ENCODE results near the gene HBE1.

HBE1 gene

GRCh38 chr11:5284637-5285036 is 14.9 kb upstream of the HBE1 start:
- H3K4me1 ChIP-seq (ENCODE audit: control insufficient read depth, insufficient read depth, low read length): peaks cover 5% of the 10 kb centered on the region

GRCh38 chr11:5283882-5284281 is 14.1 kb upstream of the HBE1 start:
- Histone ChIP-seq H3K27ac (ENCODE audit: low read depth, low read length) (no peak overlapping the region), H3K9ac (ENCODE audit: low read length) (no peak overlapping the region), H3K36me3 (ENCODE audit: control insufficient read depth, insufficient read depth, low read length) (no peaks in the 10 kb centered on the region), H3K4me1 (ENCODE audit: control insufficient read depth, insufficient read depth, low read length) (peaks cover 5% of the 10 kb centered on the region), H3K9me3 (ENCODE audit: control insufficient read depth, insufficient read depth, low read depth, low read length) (no peaks in the 10 kb centered on the region), H3K27me3 (ENCODE audit: control insufficient read depth, insufficient read depth, low read length) (no peaks in the 10 kb centered on the region), H3K4me3 (ENCODE audit: low read depth, low read length) (no peak overlapping the region)

More at GRCh38 chr11:5284637-5285036, 14.9 kb upstream of the HBE1 start:
- Histone ChIP-seq H3K4me3 (ENCODE audit: low read depth, low read length) (no peak overlapping the region), H3K9me3 (ENCODE audit: control insufficient read depth, insufficient read depth, low read depth, low read length) (no peaks in the 10 kb centered on the region), H3K27me3 (ENCODE audit: control insufficient read depth, insufficient read depth, low read length) (no peaks in the 10 kb centered on the region), H3K36me3 (ENCODE audit: control insufficient read depth, insufficient read depth, low read length) (no peaks in the 10 kb centered on the region), H3K27ac (ENCODE audit: low read depth, low read length) (no peak overlapping the region), H3K9ac (ENCODE audit: low read length) (no peak overlapping the region)

DNA sequence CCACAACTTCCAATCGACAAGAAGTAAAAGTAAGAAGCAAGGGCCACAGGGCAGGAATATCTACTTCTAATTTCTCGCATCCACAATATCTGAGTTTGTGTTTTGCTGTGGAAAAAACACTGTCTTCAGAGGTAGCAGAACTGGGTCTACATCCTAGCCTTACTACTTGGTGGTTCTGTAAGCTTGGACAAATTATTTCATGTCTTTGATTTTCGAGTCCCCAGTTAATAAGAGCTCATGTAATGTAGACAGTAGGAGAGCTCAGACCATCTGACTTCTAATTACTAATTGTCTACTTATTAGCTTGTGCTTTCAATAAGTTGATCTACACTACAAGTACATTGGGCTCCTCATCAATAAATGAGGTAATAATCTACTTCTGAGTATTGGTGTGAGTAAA is 13.3 kb upstream of the HBE1 start:
- Histone ChIP-seq H3K4me3 (ENCODE audit: low read depth, low read length) (no peak overlapping the region), H3K27me3 (ENCODE audit: control insufficient read depth, insufficient read depth, low read length) (no peaks in the 10 kb centered on the region), H3K9ac (ENCODE audit: low read length) (no peak overlapping the region), H3K36me3 (ENCODE audit: control insufficient read depth, insufficient read depth, low read length) (no peaks in the 10 kb centered on the region), H3K9me3 (ENCODE audit: control insufficient read depth, insufficient read depth, low read depth, low read length) (no peaks in the 10 kb centered on the region), H3K4me1 (ENCODE audit: control insufficient read depth, insufficient read depth, low read length) (peaks cover 5% of the 10 kb centered on the region), H3K27ac (ENCODE audit: low read depth, low read length) (no peak overlapping the region)

DNA sequence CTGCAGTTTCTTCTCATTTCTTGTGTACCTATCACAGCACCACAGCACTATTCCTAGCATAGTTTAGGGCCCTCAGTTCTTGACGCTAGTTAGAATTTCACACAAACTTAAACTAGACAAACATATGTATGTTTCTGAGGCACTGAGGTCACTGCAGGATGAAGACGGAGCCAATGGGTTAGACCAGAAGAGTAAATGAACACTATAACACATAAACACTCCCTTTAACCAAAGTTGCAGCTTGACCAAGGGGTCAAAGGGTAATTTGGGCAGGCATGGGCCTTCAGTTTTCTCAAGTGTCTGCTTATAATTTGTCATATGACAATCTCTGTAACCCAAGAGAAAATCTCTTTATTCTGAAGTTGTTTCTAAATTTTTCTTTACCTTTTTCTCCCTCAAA is 12.9 kb upstream of the HBE1 start:
- H3K9ac ChIP-seq (ENCODE audit: low read length): no peak overlapping the region
- H3K27me3 ChIP-seq (ENCODE audit: control insufficient read depth, insufficient read depth, low read length): no peaks in the 10 kb centered on the region
- no peaks in the 10 kb centered on the region for H3K36me3 ChIP-seq (ENCODE audit: control insufficient read depth, insufficient read depth, low read length)
- H3K4me1 ChIP-seq (ENCODE audit: control insufficient read depth, insufficient read depth, low read length): peaks cover 5% of the 10 kb centered on the region
- H3K4me3 ChIP-seq (ENCODE audit: low read depth, low read length): no peak overlapping the region
- H3K27ac ChIP-seq (ENCODE audit: low read depth, low read length): no peak overlapping the region
- H3K9me3 ChIP-seq (ENCODE audit: control insufficient read depth, insufficient read depth, low read depth, low read length): no peaks in the 10 kb centered on the region

DNA sequence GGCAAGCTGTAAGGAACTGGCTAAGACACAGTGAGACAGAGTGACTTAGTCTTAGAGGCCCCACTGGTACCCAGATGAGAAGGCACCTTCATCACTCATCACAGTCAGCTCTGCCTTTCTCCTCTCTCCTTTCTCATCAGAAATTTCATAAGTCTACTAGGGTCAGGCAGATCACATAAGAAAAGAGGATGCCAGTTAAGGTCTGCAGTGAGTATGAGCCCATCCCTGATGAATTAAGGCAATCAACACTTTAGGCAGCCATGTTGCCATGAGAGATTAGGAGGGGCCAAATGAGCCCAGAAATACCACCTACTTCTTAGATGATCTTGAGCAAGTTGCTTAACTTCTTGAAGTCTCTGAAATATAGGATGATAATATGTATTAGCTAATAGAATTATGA is 11.9 kb upstream of the HBE1 start:
- Histone ChIP-seq H3K9me3 (ENCODE audit: control insufficient read depth, insufficient read depth, low read depth, low read length) (no peaks in the 10 kb centered on the region), H3K27me3 (ENCODE audit: control insufficient read depth, insufficient read depth, low read length) (no peaks in the 10 kb centered on the region), H3K27ac (ENCODE audit: low read depth, low read length) (no peak overlapping the region), H3K4me1 (ENCODE audit: control insufficient read depth, insufficient read depth, low read length) (peaks cover 5% of the 10 kb centered on the region), H3K36me3 (ENCODE audit: control insufficient read depth, insufficient read depth, low read length) (no peaks in the 10 kb centered on the region), H3K9ac (ENCODE audit: low read length) (no peak overlapping the region), H3K4me3 (ENCODE audit: low read depth, low read length) (no peak overlapping the region)

DNA sequence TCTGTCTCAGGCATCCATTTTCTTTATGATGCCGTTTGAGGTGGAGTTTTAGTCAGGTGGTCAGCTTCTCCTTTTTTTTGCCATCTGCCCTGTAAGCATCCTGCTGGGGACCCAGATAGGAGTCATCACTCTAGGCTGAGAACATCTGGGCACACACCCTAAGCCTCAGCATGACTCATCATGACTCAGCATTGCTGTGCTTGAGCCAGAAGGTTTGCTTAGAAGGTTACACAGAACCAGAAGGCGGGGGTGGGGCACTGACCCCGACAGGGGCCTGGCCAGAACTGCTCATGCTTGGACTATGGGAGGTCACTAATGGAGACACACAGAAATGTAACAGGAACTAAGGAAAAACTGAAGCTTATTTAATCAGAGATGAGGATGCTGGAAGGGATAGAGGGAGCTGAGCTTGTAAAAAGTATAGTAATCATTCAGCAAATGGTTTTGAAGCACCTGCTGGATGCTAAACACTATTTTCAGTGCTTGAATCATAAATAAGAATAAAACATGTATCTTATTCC is 10.9 kb upstream of the HBE1 start:
- Histone ChIP-seq H3K9ac (ENCODE audit: low read length) (no peak overlapping the region), H3K27me3 (ENCODE audit: control insufficient read depth, insufficient read depth, low read length) (no peaks in the 10 kb centered on the region), H3K4me3 (ENCODE audit: low read depth, low read length) (no peak overlapping the region), H3K27ac (ENCODE audit: low read depth, low read length) (no peak overlapping the region), H3K4me1 (ENCODE audit: control insufficient read depth, insufficient read depth, low read length) (peaks cover 5% of the 10 kb centered on the region), H3K9me3 (ENCODE audit: control insufficient read depth, insufficient read depth, low read depth, low read length) (no peaks in the 10 kb centered on the region), H3K36me3 (ENCODE audit: control insufficient read depth, insufficient read depth, low read length) (no peaks in the 10 kb centered on the region)

DNA sequence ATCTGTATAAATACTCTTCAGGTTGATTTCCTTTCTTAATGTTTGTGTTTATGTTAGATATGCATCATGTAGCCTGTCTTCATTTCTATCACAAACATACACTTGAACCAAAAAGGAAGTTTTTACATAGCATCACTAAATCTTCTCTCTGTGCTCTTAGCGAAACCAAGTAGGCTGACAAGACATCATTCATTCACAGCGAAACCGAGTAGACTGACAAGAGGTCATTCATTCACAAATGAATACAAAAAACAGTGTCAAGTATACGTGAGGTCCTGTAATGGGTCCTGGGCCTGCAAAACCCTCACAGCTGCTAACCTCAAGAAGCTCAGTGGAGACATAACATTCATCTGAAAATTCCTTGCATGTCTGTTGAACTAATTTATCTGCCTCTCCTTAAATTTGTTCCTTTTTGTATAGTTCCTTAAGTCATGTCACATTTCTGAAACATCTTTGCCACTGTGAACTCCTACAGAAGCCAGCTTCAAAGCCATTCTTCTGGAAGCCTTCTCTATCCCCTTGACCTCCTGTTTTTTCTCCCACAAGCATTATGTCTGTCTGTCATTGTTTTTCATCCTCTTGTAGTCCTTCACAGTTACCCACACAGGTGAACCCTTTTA is 9.8 kb upstream of the HBE1 start:
- H3K27ac ChIP-seq (ENCODE audit: low read depth, low read length): no peak overlapping the region

DNA sequence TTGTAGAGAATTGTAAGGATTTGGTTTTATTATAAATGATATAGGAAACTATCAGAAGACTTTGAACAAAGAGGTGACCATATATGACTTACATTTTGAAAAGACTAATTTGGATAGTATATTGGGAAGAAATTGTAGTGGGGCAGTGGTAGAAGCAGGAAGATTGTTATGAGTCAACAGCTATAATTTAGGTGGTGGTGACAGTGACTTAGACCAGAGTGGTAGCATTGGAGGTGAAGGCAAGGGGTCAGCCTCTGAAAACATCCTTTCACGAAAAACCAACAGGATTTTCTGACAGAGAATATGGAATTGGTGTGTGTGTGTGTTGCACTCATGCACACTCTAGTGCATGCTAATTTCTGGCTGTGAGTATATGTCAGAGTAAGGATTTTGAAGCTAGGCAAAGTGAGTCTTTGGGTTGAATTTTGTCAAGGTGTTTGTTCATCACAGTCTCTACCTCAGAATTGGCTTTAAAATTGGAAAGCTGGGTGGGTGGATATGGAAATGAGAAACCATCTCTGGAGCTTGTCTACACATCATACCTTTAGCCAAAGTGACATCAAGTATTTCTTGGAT is 8.2 kb upstream of the HBE1 start:
- Histone ChIP-seq H3K4me3 (ENCODE audit: low read depth, low read length) (no peak overlapping the region), H3K9me3 (ENCODE audit: control insufficient read depth, insufficient read depth, low read depth, low read length) (no peaks in the 10 kb centered on the region), H3K27ac (ENCODE audit: low read depth, low read length) (no peak overlapping the region), H3K4me1 (ENCODE audit: control insufficient read depth, insufficient read depth, low read length) (peaks cover 12% of the 10 kb centered on the region), H3K27me3 (ENCODE audit: control insufficient read depth, insufficient read depth, low read length) (no peaks in the 10 kb centered on the region), H3K36me3 (ENCODE audit: control insufficient read depth, insufficient read depth, low read length) (no peaks in the 10 kb centered on the region), H3K9ac (ENCODE audit: low read length) (no peak overlapping the region)

More for the DNA sequence above, 9.8 kb upstream of the HBE1 start:
- Histone ChIP-seq H3K9me3 (ENCODE audit: control insufficient read depth, insufficient read depth, low read depth, low read length) (no peaks in the 10 kb centered on the region), H3K36me3 (ENCODE audit: control insufficient read depth, insufficient read depth, low read length) (no peaks in the 10 kb centered on the region), H3K27me3 (ENCODE audit: control insufficient read depth, insufficient read depth, low read length) (no peaks in the 10 kb centered on the region), H3K9ac (ENCODE audit: low read length) (no peak overlapping the region), H3K4me3 (ENCODE audit: low read depth, low read length) (no peak overlapping the region), H3K4me1 (ENCODE audit: control insufficient read depth, insufficient read depth, low read length) (peaks cover 7% of the 10 kb centered on the region)

DNA sequence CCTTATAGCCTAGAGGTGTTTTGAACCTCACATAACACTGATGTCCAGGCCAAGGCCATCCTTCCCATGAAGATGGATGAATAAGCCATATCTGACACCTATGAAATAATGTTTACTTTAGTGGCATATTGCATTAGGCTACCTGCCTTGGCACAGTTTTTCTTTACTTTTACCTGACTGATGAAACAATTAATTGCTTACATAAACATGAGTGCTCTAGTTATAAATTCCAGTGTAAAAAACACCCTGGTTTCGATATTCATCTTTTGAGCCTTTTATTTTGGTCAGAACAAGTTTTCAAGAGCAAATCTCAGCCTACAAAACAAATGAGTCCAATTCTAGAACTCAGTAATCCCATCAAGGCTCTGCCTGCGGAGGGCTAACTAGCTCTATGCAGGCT is 7.0 kb upstream of the HBE1 start:
- Histone ChIP-seq H3K9me3 (ENCODE audit: control insufficient read depth, insufficient read depth, low read depth, low read length) (no peaks in the 10 kb centered on the region), H3K4me3 (ENCODE audit: low read depth, low read length) (no peak overlapping the region), H3K4me1 (ENCODE audit: control insufficient read depth, insufficient read depth, low read length) (peaks cover 12% of the 10 kb centered on the region), H3K9ac (ENCODE audit: low read length) (no peak overlapping the region), H3K27ac (ENCODE audit: low read depth, low read length) (no peak overlapping the region), H3K36me3 (ENCODE audit: control insufficient read depth, insufficient read depth, low read length) (no peaks in the 10 kb centered on the region), H3K27me3 (ENCODE audit: control insufficient read depth, insufficient read depth, low read length) (no peaks in the 10 kb centered on the region)

DNA sequence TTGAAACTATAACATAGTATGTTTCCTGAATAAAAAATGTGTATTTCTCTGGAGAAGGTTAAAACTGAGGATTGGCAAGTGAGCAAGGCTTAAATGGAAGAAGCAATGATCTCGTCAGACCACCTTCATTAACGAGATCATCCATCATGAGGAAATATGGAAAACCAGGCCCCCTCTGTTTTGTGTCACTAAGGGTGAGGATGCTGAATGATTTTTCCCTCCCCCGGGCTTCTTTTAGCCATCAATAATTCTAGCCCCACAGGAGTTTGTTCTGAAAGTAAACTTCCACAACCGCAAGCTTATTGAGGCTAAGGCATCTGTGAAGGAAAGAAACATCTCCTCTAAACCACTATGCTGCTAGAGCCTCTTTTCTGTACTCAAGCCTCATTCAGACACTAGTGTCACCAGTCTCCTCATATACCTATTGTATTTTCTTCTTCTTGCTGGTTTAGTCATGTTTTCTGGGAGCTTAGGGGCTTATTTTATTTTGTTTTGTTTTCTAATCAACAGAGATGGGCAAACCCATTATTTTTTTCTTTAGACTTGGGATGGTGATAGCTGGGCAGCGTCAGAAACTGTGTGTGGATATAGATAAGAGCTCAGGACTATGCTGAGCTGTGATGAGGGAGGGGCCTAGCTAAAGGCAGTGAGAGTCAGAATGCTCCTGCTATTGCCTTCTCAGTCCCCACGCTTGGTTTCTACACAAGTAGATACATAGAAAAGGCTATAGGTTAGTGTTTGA is 5.8 kb upstream of the HBE1 start:
- Histone ChIP-seq H3K27ac (ENCODE audit: low read depth, low read length) (no peak overlapping the region), H3K4me3 (ENCODE audit: low read depth, low read length) (no peak overlapping the region), H3K4me1 (ENCODE audit: control insufficient read depth, insufficient read depth, low read length) (peaks cover 8% of the 10 kb centered on the region; the same call in 1 of the 2 replicates), H3K36me3 (ENCODE audit: control insufficient read depth, insufficient read depth, low read length) (no peaks in the 10 kb centered on the region), H3K9me3 (ENCODE audit: control insufficient read depth, insufficient read depth, low read depth, low read length) (no peaks in the 10 kb centered on the region), H3K9ac (ENCODE audit: low read length) (no peak overlapping the region), H3K27me3 (ENCODE audit: control insufficient read depth, insufficient read depth, low read length) (no peaks in the 10 kb centered on the region)

DNA sequence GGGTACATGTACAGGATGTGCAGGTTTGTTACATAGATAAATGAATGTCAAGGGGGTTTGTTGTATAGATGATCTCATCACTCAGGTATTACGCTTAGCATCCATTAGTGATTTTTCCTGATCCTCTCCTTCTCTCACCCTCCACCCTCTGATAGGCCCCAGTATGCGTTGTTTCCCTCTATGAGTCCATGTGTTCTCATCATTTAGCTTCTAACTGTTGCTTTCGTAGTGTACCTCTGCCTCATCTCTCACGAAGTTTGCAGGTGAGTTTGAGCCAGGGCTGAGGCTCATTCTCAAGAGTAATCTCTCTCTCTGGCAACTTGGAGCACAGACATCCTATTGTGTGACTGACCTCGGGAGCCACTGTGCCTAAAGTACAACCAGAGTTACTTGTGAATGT is 4.7 kb upstream of the HBE1 start:
- H3K27me3 ChIP-seq (ENCODE audit: control insufficient read depth, insufficient read depth, low read length): no peaks in the 10 kb centered on the region
- no peak overlapping the region for H3K27ac ChIP-seq (ENCODE audit: low read depth, low read length)
- peaks cover 7% of the 10 kb centered on the region; the same call in 1 of the 2 replicates for H3K4me1 ChIP-seq (ENCODE audit: control insufficient read depth, insufficient read depth, low read length)
- no peaks in the 10 kb centered on the region for H3K9me3 ChIP-seq (ENCODE audit: control insufficient read depth, insufficient read depth, low read depth, low read length)
- H3K36me3 ChIP-seq (ENCODE audit: control insufficient read depth, insufficient read depth, low read length): no peaks in the 10 kb centered on the region
- no peak overlapping the region for H3K4me3 ChIP-seq (ENCODE audit: low read depth, low read length)
- no peak overlapping the region for H3K9ac ChIP-seq (ENCODE audit: low read length)
